ENCODE measurements around the gene CABLES2.

DNA sequence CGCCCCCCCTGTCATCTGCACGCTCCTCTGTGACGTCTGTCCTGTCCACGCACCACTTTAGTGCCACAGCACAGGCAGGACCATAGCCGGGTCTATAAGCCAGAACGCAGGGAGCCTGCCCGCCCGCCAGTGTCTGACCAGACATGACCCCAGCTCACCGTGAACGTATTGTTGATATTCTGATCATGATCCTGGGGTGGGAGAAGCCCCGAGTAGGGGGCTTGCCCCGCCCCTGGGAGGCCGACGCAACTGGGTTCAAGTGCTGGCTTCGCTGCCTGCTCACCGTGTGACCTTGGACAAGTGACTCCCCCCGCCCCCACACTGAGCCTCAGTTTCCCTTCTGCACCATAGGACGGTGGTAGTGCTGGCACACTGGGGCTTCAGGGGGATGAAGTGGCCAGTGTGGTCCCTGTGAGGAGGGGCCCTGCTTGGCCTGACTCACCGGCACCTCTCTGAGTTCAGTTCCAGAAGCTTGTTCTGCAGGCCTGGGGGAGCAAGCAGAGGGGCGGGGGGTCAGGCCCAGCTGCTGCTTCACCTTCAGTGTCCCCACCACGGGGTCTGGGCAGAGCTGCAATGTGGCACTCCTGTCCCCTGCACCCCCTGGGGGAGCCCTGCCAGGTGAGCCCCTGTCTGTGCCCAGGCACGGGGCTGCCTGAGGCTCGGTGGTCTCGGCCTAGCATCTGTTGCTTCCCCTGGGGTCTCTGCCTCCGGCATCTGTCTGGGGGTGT lies 11.1 kb upstream of the CABLES2 start:
- TF ChIP-seq, protein P1, sequence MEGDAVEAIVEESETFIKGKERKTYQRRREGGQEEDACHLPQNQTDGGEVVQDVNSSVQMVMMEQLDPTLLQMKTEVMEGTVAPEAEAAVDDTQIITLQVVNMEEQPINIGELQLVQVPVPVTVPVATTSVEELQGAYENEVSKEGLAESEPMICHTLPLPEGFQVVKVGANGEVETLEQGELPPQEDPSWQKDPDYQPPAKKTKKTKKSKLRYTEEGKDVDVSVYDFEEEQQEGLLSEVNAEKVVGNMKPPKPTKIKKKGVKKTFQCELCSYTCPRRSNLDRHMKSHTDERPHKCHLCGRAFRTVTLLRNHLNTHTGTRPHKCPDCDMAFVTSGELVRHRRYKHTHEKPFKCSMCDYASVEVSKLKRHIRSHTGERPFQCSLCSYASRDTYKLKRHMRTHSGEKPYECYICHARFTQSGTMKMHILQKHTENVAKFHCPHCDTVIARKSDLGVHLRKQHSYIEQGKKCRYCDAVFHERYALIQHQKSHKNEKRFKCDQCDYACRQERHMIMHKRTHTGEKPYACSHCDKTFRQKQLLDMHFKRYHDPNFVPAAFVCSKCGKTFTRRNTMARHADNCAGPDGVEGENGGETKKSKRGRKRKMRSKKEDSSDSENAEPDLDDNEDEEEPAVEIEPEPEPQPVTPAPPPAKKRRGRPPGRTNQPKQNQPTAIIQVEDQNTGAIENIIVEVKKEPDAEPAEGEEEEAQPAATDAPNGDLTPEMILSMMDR (IDR thresholded peaks at IDR 0.05; ENCODE audit: low read depth, low read length, missing input control), result no peak
- no peak for TF ChIP-seq SP1 (IDR thresholded peaks at IDR 0.05)
- no peak for TF ChIP-seq TAF1 (conservative IDR thresholded peaks at IDR 0.05)
- TF ChIP-seq, protein P2, sequence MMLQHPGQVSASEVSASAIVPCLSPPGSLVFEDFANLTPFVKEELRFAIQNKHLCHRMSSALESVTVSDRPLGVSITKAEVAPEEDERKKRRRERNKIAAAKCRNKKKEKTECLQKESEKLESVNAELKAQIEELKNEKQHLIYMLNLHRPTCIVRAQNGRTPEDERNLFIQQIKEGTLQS (IDR thresholded peaks at IDR 0.05), result no peak
- TF ChIP-seq GABPA (IDR thresholded peaks at IDR 0.05 in 1 of 2, conservative IDR thresholded peaks at IDR 0.05 in 1 of 2), result no peak
- TF ChIP-seq, protein P3, sequence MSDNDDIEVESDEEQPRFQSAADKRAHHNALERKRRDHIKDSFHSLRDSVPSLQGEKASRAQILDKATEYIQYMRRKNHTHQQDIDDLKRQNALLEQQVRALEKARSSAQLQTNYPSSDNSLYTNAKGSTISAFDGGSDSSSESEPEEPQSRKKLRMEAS (IDR thresholded peaks at IDR 0.05), result no peak
- no peak for TF ChIP-seq YY1 (IDR thresholded peaks at IDR 0.05)
- TF ChIP-seq, protein P4, sequence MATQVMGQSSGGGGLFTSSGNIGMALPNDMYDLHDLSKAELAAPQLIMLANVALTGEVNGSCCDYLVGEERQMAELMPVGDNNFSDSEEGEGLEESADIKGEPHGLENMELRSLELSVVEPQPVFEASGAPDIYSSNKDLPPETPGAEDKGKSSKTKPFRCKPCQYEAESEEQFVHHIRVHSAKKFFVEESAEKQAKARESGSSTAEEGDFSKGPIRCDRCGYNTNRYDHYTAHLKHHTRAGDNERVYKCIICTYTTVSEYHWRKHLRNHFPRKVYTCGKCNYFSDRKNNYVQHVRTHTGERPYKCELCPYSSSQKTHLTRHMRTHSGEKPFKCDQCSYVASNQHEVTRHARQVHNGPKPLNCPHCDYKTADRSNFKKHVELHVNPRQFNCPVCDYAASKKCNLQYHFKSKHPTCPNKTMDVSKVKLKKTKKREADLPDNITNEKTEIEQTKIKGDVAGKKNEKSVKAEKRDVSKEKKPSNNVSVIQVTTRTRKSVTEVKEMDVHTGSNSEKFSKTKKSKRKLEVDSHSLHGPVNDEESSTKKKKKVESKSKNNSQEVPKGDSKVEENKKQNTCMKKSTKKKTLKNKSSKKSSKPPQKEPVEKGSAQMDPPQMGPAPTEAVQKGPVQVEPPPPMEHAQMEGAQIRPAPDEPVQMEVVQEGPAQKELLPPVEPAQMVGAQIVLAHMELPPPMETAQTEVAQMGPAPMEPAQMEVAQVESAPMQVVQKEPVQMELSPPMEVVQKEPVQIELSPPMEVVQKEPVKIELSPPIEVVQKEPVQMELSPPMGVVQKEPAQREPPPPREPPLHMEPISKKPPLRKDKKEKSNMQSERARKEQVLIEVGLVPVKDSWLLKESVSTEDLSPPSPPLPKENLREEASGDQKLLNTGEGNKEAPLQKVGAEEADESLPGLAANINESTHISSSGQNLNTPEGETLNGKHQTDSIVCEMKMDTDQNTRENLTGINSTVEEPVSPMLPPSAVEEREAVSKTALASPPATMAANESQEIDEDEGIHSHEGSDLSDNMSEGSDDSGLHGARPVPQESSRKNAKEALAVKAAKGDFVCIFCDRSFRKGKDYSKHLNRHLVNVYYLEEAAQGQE (IDR thresholded peaks at IDR 0.05), result no peak
- no peak for TF ChIP-seq RXRA (IDR thresholded peaks at IDR 0.05)
- no peak for TF ChIP-seq RAD21 (IDR thresholded peaks at IDR 0.05)
- TF ChIP-seq HNF4G (IDR thresholded peaks at IDR 0.05), result no peak
- no peak for TF ChIP-seq JUND (IDR thresholded peaks at IDR 0.05)
- TF ChIP-seq EGR1 (IDR thresholded peaks at IDR 0.05; ENCODE audit: low read depth in 2 of 2), result no peak

All from liver (tissue), 3 donors.